GM12892 (cell line): Measurements from ENCODE around the gene LACTB.

Experiments used
- DNase-seq: peaks from one replicate; pipeline ENCODE4 v3.0.0; 2011; ENCODE audit not compliant: insufficient read length
- FAIRE-seq: peaks from 2 replicates; lab custom pipeline; 2011; peaks lifted over from hg19 to GRCh38; lab: Jason Lieb, UNC
- POLR2A ChIP-seq: IDR thresholded peaks from 2 replicates; pipeline ENCODE4 v1.6.1; 2011; ENCODE audit warnings: low read depth, low read length, control low read depth
- POLR2AphosphoS5 ChIP-seq: IDR thresholded peaks from 2 replicates; pipeline ENCODE4 v1.6.1; 2011; ENCODE audit warnings: low read depth, low read length, control low read depth
- TAF1 ChIP-seq: IDR thresholded peaks from 2 replicates; pipeline ENCODE4 v1.6.1; 2011; ENCODE audit warnings: low read depth, mild to moderate bottlenecking, control low read depth, low read length, borderline replicate concordance

Gene LACTB

DNA sequence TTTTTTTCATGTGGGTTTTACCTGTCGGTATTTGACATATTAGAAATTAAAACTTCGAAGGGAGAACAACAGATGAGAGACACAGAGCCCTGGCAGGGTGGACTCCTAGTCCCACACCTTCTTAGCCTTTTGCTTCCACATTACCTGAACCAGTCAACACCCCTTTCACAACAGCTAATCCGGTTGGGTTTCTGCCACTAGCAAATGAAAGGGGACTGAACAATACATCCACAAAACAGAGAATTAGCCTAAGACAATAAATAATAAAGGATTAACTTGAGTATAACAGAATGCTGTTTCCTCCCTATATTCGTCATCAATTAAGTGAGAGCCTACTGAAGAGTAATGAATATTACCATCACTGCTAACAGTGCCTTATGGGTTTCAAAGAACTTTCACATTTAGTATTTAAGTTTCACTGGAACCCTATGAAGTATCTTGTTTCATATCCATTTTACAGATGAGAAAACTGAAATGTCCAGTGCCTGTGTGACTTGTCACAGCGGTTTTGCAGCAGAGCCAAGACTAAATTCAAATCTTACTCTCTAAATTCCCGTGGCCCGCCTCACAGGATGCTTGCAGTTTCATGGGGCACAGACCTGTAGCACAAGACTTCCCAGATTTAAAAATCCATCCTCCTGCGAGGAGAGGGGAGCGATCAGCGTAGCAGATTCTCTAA is 66.7 kb downstream of the LACTB start:
- DNase-seq = no peak
- no peak for FAIRE-seq
- TF ChIP-seq POLR2A (no peak), TAF1 (no peak), POLR2AphosphoS5 (no peak)

DNA sequence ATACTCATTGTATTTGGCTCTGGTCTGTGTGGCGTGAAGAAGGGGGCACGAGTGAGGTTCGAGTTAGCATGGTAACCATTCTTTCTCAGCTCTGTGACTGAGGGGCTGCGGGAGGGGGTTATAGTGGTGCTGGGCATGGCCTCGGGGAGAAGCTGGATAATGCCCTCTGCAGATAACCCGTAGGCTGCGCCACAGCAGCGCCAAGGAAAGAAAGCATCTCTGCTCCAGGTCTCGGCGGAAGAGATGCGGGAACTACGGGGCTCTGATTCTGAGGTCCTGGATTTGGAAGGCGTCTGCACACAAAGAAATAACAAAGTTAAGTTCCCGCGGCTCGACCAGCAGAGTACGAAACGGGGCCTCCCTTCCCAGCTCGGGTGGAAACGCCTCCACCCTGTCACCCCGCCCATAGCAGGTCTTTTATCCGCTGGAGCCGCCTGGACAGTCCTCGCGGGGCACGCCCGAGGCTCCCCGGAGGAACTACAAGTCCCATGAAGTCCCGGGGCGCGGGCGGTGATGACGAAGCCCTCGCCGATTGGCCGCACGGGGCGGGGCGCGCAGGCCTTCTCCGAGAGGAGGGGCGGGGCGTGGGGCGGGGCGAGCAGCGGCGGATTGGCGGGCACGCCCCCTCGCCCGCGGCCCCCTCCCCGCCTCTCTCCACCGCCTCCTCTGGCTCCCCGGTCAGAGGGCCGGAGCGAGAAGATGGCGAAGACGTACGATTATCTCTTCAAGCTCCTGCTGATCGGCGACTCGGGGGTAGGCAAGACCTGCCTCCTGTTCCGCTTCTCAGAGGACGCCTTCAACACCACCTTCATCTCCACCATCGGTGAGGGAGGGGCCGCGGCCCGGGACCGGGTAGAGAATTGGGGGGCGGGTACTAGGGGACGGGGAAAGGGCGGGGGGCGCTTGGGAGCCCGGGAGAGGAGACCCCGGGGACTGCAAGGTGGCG is 67.5 kb downstream of the LACTB start, which contains the start of gene RAB8B:
TSS of gene RAB8B (plus strand) at position 681 of the 946 bp plus-strand sequence. CDS start at position 700, 19 bp downstream.
- DNase-seq (peak; percentile 71), FAIRE-seq (peak; percentile 77)
- TF ChIP-seq POLR2AphosphoS5 = peak; percentile 71
- peak; percentile 87 for TF ChIP-seq POLR2A
- peak; percentile 55; the same call in 1 of the 2 replicates for TF ChIP-seq TAF1

DNA sequence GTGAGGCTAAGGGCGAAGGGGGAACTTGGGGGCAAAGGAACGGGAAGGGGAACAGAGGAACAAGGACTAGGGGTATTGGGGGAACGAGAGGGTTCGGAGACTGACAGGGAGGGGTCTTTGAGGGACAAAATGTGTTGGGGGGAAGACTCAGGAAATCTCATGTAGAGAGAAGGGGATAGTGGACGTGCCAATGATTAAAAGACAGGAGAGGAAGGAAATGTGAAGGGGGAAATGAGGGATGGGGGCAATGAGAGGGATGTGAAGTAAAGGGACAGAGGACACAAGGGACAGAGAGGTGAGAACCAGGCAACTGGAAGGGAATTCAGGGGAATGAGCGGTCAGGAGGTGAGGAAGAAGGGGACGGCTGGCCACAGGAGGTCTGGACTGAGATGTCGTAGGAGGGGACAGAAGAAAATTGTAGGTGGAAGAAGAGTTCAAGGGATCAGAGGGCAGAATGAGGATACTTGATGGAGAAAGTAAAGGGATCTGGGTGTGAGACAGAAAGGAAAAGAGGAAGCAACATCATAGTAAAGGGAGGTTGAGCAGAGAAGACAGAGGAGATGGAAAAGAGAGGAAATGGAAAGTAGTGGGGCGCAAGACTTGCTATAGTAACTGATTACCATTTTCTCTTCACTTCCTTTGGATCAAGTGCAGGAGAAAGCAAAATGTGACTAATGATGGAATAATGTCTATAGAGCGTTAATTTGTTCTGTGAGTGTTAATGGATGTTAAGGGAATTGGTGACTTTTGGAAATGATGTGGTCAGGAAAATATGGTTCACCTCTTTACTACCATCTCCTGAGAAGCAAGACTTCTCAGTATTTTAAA is 68.5 kb downstream of the LACTB start:
- peak; percentile 77 for FAIRE-seq
- DNase-seq = no peak
- TF ChIP-seq TAF1 (no peak), POLR2AphosphoS5 (no peak), POLR2A (no peak)

DNA sequence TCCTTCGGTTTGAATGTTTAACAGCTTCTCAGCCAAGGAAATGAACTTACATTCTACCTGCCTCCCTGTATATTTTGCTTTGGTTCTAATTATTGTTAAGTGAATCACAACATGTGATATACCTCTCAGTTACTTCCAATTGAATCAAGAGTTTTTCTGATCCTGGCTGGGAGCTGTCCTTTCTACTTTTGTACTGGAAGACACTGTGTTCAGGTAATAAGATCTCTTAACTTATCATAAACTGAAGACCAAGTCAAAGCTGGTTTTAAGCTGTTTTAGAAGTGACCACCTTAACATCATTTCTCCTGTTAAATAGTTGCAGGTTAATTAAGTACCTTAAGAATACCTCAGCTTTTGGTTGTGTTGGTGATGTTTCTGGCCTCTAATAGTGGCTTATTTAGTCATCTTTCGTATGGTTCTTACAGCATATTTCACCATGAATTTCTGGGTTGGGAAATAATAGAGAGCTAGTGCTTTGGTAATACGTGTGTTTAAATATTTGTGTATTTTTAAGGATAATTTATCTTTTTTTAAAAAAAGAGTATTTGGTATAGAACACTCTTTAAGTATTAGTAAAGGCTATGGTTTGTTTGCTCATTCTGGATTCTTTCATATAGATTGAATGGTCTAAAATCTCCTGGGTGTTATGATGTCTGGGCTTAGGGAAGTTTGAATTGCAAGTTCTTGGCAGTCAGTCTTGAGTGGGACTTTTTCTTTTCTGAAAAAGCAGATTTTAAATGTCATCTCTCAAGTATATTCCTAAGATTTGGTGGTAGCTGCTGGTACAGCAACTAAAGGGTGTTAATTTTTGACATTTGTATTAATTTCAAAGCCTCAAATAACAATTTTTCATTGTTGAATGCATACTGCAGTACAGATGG is 69.3 kb downstream of the LACTB start:
- FAIRE-seq (peak; percentile 14), DNase-seq (no peak)
- TF ChIP-seq POLR2A = no peak
- TF ChIP-seq POLR2AphosphoS5 = no peak
- TF ChIP-seq TAF1 = no peak
